Activated CD8-positive, alpha-beta T cell treated with anti-CD3 and anti-CD28 coated beads for 36 hours (primary cell): ENCODE results near the gene AKAP17A. TPM values are rescaled to one million over a fixed set of nuclear protein-coding genes. Genes with fewer than 3 reads are reported as not detected.

Experiments
- ATAC-seq: fragments of 200-7000 bp; cut with Tn5 transposase; one replicate; pipeline ENCODE4 v1.10.0; 2021; ENCODE audit warnings: mild to moderate bottlenecking, moderate library complexity
- CTCF ChIA-PET: fragments of 350-600 bp; sonication (Branson Sonifier 250); formaldehyde crosslinking; loops from one replicate; lab custom pipeline; 2021; ENCODE audit warnings: antibody characterized with exemption; lab: Charles Lee
- POLR2A ChIA-PET: fragments of 350-600 bp; sonication (Branson Sonifier 250); formaldehyde crosslinking; loops from one replicate; lab custom pipeline; 2021; ENCODE audit warnings: antibody characterized with exemption; lab: Charles Lee
- DNase-seq: peaks from one replicate; pipeline ENCODE4 v3.0.0-alpha.2; 2020
- H3K27ac Mint-ChIP-seq: one replicate; pipeline ENCODE4 v1.8.0; 2021; ENCODE audit warnings: mild to moderate bottlenecking, mixed read lengths
- H3K27me3 Mint-ChIP-seq: one replicate; pipeline ENCODE4 v1.8.0; 2021; ENCODE audit warnings: mixed read lengths
- H3K36me3 Mint-ChIP-seq: one replicate; pipeline ENCODE4 v1.8.0; 2021; ENCODE audit warnings: low read depth, mixed read lengths
- H3K4me1 Mint-ChIP-seq: one replicate; pipeline ENCODE4 v1.8.0; 2021; ENCODE audit warnings: low read depth, mixed read lengths
- H3K4me3 Mint-ChIP-seq: one replicate; pipeline ENCODE4 v1.8.0; 2021; ENCODE audit warnings: mild to moderate bottlenecking, moderate library complexity, mixed read lengths
- H3K9me3 Mint-ChIP-seq: one replicate; pipeline ENCODE4 v1.8.0; 2021; ENCODE audit warnings: mixed read lengths
- intact Hi-C: fragments of 100-400 bp; cut with micrococcal nuclease; formaldehyde crosslinking; loops from one replicate; pipeline ENCODE4 v1.10.0; 2022
- total RNA-seq, 2 experiments: library from RNA; stranded (reverse); gene quantifications; one replicate each; pipeline ENCODE4 v1.2.3, GENCODE V29; 2021
- TF ChIP-seq, protein P1 (sequence below): fragments of 200-600 bp; IDR thresholded peaks from one replicate; pipeline ENCODE4 v1.8.0; 2022; ENCODE audit warnings: antibody characterized with exemption, mild to moderate bottlenecking

The AKAP17A gene
- total RNA-seq, 2 experiments from 2014 or later, result 82.8 to 85.5 TPM

DNA sequence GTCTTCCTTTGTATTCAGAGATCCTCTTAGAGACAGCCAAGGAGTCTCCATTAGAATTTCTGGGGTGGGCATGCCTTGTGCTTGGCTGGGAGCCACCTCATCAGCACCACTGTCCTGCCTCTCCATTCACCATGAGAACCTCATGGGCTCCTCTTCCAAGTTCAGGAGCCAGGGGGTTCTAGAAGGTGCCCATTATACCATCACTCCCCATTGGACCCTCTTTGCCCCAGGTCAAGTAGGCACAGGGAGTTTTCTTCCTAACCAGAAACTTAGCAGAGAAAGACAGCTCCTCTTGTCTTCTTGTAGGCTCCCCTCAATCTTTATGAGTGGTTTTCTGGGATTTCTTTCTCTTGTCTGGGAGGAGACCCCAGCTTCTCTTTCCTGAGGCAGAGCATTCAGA is 54.6 kb downstream of the AKAP17A start:
- ChIA-PET CTCF (no interaction called here), POLR2A (no interaction called here)
- Mint-ChIP-seq H3K9me3 (peaks cover 8% of the 10 kb centered on the region), H3K4me1 (peaks cover 3% of the 10 kb centered on the region), H3K36me3 (peaks cover 3% of the 10 kb centered on the region), H3K27me3 (peaks cover 3% of the 10 kb centered on the region), H3K27ac (no peak overlapping the region), H3K4me3 (no peak overlapping the region)
- ATAC-seq, result no peak
- no peak for DNase-seq
- intact Hi-C loops, result no loop called here
- TF ChIP-seq, protein P1, sequence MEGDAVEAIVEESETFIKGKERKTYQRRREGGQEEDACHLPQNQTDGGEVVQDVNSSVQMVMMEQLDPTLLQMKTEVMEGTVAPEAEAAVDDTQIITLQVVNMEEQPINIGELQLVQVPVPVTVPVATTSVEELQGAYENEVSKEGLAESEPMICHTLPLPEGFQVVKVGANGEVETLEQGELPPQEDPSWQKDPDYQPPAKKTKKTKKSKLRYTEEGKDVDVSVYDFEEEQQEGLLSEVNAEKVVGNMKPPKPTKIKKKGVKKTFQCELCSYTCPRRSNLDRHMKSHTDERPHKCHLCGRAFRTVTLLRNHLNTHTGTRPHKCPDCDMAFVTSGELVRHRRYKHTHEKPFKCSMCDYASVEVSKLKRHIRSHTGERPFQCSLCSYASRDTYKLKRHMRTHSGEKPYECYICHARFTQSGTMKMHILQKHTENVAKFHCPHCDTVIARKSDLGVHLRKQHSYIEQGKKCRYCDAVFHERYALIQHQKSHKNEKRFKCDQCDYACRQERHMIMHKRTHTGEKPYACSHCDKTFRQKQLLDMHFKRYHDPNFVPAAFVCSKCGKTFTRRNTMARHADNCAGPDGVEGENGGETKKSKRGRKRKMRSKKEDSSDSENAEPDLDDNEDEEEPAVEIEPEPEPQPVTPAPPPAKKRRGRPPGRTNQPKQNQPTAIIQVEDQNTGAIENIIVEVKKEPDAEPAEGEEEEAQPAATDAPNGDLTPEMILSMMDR, result no peak

DNA sequence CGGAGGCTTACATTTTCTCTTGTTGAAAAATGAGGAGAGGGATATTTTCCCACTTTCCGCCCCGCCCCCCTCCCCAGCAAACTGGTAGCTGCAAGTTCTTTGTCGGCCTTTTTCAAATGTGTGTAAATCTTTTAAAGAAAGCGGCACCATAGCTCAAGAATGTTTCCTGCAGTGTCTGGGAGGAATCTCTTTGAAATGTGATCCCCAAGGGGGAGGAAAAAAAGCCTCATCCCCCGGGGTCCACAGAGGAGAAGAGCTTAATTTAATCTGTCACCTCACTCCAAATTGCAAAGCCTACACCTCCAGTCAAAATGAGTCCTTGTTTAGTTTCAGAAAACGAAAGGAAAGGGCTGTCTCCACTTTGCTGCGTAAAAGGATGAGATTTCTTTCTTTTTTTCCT is 58.2 kb downstream of the AKAP17A start:
- no peak for ATAC-seq
- POLR2A ChIA-PET, result no interaction called here
- no peak for DNase-seq
- H3K27ac Mint-ChIP-seq, result no peak overlapping the region
- intact Hi-C loops, result loop anchor here (2.0 to 10.0 kb wide), 2 partner anchors 943 to 975 kb away; no protein-coding TSS in a partner anchor
- peaks cover 3% of the 10 kb centered on the region for H3K36me3 Mint-ChIP-seq
- H3K4me1 Mint-ChIP-seq, result peaks cover 6% of the 10 kb centered on the region
- no peak overlapping the region for H3K4me3 Mint-ChIP-seq
- peaks cover 8% of the 10 kb centered on the region for H3K9me3 Mint-ChIP-seq
- CTCF ChIA-PET, result no interaction called here
- TF ChIP-seq, protein P1, result no peak
- H3K27me3 Mint-ChIP-seq, result peaks cover 3% of the 10 kb centered on the region

Other genes starting within 250 kb of the AKAP17A start
- gene SLC25A6, start 199.5 kb upstream of the AKAP17A start, total RNA-seq, result 100 to 1,000 TPM; 460 to 476 TPM
- 10 to 100 TPM; 55.8 to 57.2 TPM for gene ASMTL, start 138.7 kb upstream of the AKAP17A start, total RNA-seq
- 10 to 100 TPM; 27.5 to 28.3 TPM for gene P2RY8, start 54.4 kb upstream of the AKAP17A start, total RNA-seq
- under 1 TPM in 1 of 2 experiments, not detected in 1; 0.41 TPM for gene ASMT, start 23.5 kb downstream of the AKAP17A start, total RNA-seq